GM12878 (cell line): Measurements from ENCODE around the gene TEKT2. TPM values are rescaled to one million over a fixed set of nuclear protein-coding genes. Genes with fewer than 3 reads are reported as not detected.
A peak's percentile ranks its signal among the peaks of the same experiment; 100 is the strongest.

Experiments used
- BMI1 ChIP-seq: fragments of 450-650 bp; IDR thresholded peaks from 2 replicates; pipeline ENCODE4 v1.6.1; 2016; ENCODE audit warnings: mild to moderate bottlenecking, moderate library complexity, borderline replicate concordance
- CBX3 ChIP-seq: fragments of 200-600 bp; sonication (generic); IDR thresholded peaks from 2 replicates; pipeline ENCODE4 v1.6.1; 2016; ENCODE audit warnings: low read depth, borderline replicate concordance
- CREB1 ChIP-seq: IDR thresholded peaks from 2 replicates; pipeline ENCODE4 v1.6.1; 2012; ENCODE audit warnings: low read depth, mild to moderate bottlenecking, inconsistent platforms
- EGR1 ChIP-seq, 2 experiments: IDR thresholded peaks; 1 replicate in 1 of 2; 2 replicates in 1 of 2; pipeline ENCODE4 v1.6.1; 2011 to 2012; ENCODE audit warnings: low read depth in 2 of 2, low read length in 2 of 2, borderline replicate concordance in 1 of 2, mild to moderate bottlenecking in 1 of 2, moderate library complexity in 1 of 2
- ESRRA ChIP-seq: IDR thresholded peaks from 2 replicates; pipeline ENCODE4 v1.6.1; 2012; ENCODE audit warnings: mild to moderate bottlenecking, low read length, improper control_type of control experiment
- ETV6 ChIP-seq, 2 experiments: fragments of 450-650 bp in 1 of 2; IDR thresholded peaks in 1 of 2; conservative IDR thresholded peaks in 1 of 2; 2 replicates each; pipeline ENCODE4 v1.6.1; 2014; ENCODE audit warnings: antibody characterized with exemption in 1 of 2, borderline replicate concordance in 1 of 2, low read depth in 1 of 2, mild to moderate bottlenecking in 1 of 2, moderate library complexity in 1 of 2
- FOS ChIP-seq: IDR thresholded peaks from 3 replicates; pipeline ENCODE4 v1.6.1; 2011; ENCODE audit warnings: borderline replicate concordance; ENCODE audit not compliant: insufficient read length; ENCODE audit errors: extremely low read depth
- JUNB ChIP-seq: IDR thresholded peaks from 2 replicates; pipeline ENCODE4 v1.6.1; 2016; ENCODE audit warnings: antibody characterized with exemption, mild to moderate bottlenecking
- NFYA ChIP-seq: IDR thresholded peaks from 2 replicates; pipeline ENCODE4 v1.6.1; 2011; ENCODE audit warnings: low read depth, mild to moderate bottlenecking, low read length, improper control_type of control experiment, borderline replicate concordance
- NR2C2 ChIP-seq: IDR thresholded peaks from 2 replicates; pipeline ENCODE4 v1.6.1; 2011; ENCODE audit warnings: borderline replicate concordance, low read depth; ENCODE audit not compliant: control insufficient read depth, insufficient read length
- RAD51 ChIP-seq: fragments of 450-650 bp; IDR thresholded peaks from 2 replicates; pipeline ENCODE4 v1.6.1; 2016; ENCODE audit warnings: moderate library complexity, mild to moderate bottlenecking, inconsistent platforms
- RCOR1 ChIP-seq: conservative IDR thresholded peaks from 2 replicates; pipeline ENCODE4 v1.6.1; 2012; ENCODE audit warnings: low read depth, low read length, improper control_type of control experiment
- RELB ChIP-seq: fragments of 450-650 bp; IDR thresholded peaks from 2 replicates; pipeline ENCODE4 v1.6.1; 2017; ENCODE audit warnings: low read depth, mild to moderate bottlenecking, moderate library complexity
- RUNX3 ChIP-seq: IDR thresholded peaks from 2 replicates; pipeline ENCODE4 v1.6.1; 2012; ENCODE audit warnings: low read length, inconsistent platforms
- SIX5 ChIP-seq: IDR thresholded peaks from 2 replicates; pipeline ENCODE4 v1.6.1; 2011; ENCODE audit warnings: mild to moderate bottlenecking, low read depth, low read length, moderate library complexity; ENCODE audit not compliant: severe bottlenecking
- TCF3 ChIP-seq: IDR thresholded peaks from 2 replicates; pipeline ENCODE4 v1.6.1; 2012; ENCODE audit warnings: low read depth, mild to moderate bottlenecking, low read length, borderline replicate concordance; ENCODE audit not compliant: insufficient read depth
- YBX1 ChIP-seq: fragments of 450-650 bp; IDR thresholded peaks from 2 replicates; pipeline ENCODE4 v1.6.1; 2016; ENCODE audit warnings: antibody characterized with exemption
- ZNF217 ChIP-seq: fragments of 450-650 bp; IDR thresholded peaks from 2 replicates; pipeline ENCODE4 v1.6.1; 2017; ENCODE audit warnings: antibody characterized with exemption, mild to moderate bottlenecking
- polyA plus RNA-seq, 11 experiments: library from polyadenylated mRNA; depleted of rRNA in 4 of 11; unstranded in 6 of 11; stranded (reverse) in 5 of 11; fragments of >200 nt; fragmentation: Nextera tagmentation in 4 of 11; fragmentation: Illumina TruSeq in 1 of 11; extraction: Ambion mirVana in 4 of 11; extraction: Trizol in 1 of 11; gene quantifications; 1 replicate in 1 of 11; 2 replicates in 10 of 11; pipeline versions ENCODE4 v1.2.1 to v1.2.3, GENCODE V29; 2011 to 2016; ENCODE audit warnings: inconsistent platforms in 2 of 11, missing spikeins in 2 of 11, low read depth in 1 of 11
- total RNA-seq, 4 experiments: library from RNA; depleted of rRNA in 3 of 4; stranded (reverse); fragments of >200 nt in 3 of 4; fragmentation: Illumina TruSeq in 1 of 4; extraction: Trizol in 1 of 4; gene quantifications; 2 replicates each; pipeline versions ENCODE4 v1.2.1 to v1.2.3, GENCODE V29; 2013 to 2021
- TF ChIP-seq, protein P1 (sequence below): fragments of 150-350 bp; IDR thresholded peaks from 2 replicates; pipeline ENCODE4 v1.6.1; 2014; ENCODE audit warnings: mild to moderate bottlenecking, low read depth, low read length
- TF ChIP-seq, protein P2 (sequence below): fragments of 450-650 bp; IDR thresholded peaks from 2 replicates; pipeline ENCODE4 v1.6.1; 2016; ENCODE audit warnings: mild to moderate bottlenecking
- TF ChIP-seq, protein P3 (sequence below): fragments of 450-650 bp; IDR thresholded peaks from 2 replicates; pipeline ENCODE4 v1.6.1; 2017; ENCODE audit warnings: mild to moderate bottlenecking
- TF ChIP-seq, protein P4 (sequence below): IDR thresholded peaks from 2 replicates; pipeline ENCODE4 v1.6.1; 2011; ENCODE audit warnings: borderline replicate concordance, low read depth, mild to moderate bottlenecking, moderate library complexity, mixed read lengths, low read length; ENCODE audit not compliant: insufficient read depth; ENCODE audit errors: extremely low read length
- TF ChIP-seq, protein P5 (sequence below): IDR thresholded peaks from 2 replicates; pipeline ENCODE4 v1.6.1; 2011; ENCODE audit warnings: low read depth, mild to moderate bottlenecking, low read length, moderate library complexity, borderline replicate concordance; ENCODE audit errors: extremely low read depth

Gene TEKT2
- total and polyA plus RNA-seq, 10 of the 15 experiments (the other 5 are each of a cell fraction or from before 2014, with no cell fraction given) = 0.07 to 0.13 TPM; not detected in 8

DNA sequence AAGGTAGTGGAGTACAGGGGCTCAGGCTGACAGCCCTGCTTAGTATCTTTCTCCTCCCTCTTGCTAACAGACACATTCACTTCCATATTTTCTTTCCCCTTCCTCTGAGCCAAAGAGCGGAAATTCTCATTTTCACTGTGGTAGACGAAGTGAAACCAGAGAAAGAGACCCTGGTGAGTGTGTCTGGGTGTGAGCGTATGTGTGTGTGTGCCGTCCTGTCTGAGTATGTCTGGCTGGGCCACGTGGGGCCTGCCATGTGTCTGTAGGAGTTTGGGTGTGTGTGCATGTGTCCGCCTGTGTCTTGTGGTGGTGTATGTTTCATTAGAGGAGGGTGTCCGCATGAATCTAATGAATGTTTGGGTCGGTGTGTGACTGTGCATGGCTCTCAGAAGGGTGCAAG is 39.5 kb downstream of the TEKT2 start (continued):
- TF ChIP-seq, protein P1, sequence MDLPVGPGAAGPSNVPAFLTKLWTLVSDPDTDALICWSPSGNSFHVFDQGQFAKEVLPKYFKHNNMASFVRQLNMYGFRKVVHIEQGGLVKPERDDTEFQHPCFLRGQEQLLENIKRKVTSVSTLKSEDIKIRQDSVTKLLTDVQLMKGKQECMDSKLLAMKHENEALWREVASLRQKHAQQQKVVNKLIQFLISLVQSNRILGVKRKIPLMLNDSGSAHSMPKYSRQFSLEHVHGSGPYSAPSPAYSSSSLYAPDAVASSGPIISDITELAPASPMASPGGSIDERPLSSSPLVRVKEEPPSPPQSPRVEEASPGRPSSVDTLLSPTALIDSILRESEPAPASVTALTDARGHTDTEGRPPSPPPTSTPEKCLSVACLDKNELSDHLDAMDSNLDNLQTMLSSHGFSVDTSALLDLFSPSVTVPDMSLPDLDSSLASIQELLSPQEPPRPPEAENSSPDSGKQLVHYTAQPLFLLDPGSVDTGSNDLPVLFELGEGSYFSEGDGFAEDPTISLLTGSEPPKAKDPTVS = no peak
- no peak for TF ChIP-seq CREB1
- TF ChIP-seq TCF3 = no peak
- no peak for TF ChIP-seq FOS
- no peak for TF ChIP-seq ESRRA
- TF ChIP-seq, protein P2, sequence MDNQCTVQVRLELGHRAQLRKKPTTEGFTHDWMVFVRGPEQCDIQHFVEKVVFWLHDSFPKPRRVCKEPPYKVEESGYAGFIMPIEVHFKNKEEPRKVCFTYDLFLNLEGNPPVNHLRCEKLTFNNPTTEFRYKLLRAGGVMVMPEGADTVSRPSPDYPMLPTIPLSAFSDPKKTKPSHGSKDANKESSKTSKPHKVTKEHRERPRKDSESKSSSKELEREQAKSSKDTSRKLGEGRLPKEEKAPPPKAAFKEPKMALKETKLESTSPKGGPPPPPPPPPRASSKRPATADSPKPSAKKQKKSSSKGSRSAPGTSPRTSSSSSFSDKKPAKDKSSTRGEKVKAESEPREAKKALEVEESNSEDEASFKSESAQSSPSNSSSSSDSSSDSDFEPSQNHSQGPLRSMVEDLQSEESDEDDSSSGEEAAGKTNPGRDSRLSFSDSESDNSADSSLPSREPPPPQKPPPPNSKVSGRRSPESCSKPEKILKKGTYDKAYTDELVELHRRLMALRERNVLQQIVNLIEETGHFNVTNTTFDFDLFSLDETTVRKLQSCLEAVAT = no peak
- TF ChIP-seq, protein P3, sequence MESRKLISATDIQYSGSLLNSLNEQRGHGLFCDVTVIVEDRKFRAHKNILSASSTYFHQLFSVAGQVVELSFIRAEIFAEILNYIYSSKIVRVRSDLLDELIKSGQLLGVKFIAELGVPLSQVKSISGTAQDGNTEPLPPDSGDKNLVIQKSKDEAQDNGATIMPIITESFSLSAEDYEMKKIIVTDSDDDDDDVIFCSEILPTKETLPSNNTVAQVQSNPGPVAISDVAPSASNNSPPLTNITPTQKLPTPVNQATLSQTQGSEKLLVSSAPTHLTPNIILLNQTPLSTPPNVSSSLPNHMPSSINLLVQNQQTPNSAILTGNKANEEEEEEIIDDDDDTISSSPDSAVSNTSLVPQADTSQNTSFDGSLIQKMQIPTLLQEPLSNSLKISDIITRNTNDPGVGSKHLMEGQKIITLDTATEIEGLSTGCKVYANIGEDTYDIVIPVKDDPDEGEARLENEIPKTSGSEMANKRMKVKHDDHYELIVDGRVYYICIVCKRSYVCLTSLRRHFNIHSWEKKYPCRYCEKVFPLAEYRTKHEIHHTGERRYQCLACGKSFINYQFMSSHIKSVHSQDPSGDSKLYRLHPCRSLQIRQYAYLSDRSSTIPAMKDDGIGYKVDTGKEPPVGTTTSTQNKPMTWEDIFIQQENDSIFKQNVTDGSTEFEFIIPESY = no peak
- peak; percentile 81 for TF ChIP-seq RAD51
- TF ChIP-seq, protein P4, sequence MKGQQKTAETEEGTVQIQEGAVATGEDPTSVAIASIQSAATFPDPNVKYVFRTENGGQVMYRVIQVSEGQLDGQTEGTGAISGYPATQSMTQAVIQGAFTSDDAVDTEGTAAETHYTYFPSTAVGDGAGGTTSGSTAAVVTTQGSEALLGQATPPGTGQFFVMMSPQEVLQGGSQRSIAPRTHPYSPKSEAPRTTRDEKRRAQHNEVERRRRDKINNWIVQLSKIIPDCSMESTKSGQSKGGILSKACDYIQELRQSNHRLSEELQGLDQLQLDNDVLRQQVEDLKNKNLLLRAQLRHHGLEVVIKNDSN = peak; percentile 74
- no peak for TF ChIP-seq CBX3
- TF ChIP-seq, protein P5, sequence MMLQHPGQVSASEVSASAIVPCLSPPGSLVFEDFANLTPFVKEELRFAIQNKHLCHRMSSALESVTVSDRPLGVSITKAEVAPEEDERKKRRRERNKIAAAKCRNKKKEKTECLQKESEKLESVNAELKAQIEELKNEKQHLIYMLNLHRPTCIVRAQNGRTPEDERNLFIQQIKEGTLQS = no peak
- TF ChIP-seq RCOR1 = no peak
- TF ChIP-seq BMI1 = no peak
- no peak for TF ChIP-seq ZNF217
- TF ChIP-seq JUNB = no peak
- TF ChIP-seq NR2C2 = no peak
- 0 out of 2 replicates have a peak, but pooled peaks have one; percentile 19 for TF ChIP-seq RELB
- no peak for TF ChIP-seq NFYA
- peak; percentile 64 for TF ChIP-seq RUNX3
- TF ChIP-seq YBX1 = no peak
- TF ChIP-seq EGR1 (IDR thresholded peaks at IDR 0.05; ENCODE audit: borderline replicate concordance in 1 of 2, low read depth in 2 of 2, low read length in 2 of 2) = no peak
- TF ChIP-seq ETV6 (conservative IDR thresholded peaks at IDR 0.05 in 1 of 2, IDR thresholded peaks at IDR 0.05 in 1 of 2; ENCODE audit: borderline replicate concordance in 1 of 2, low read depth in 1 of 2) = peak in 1 of 2 experiments; percentile 83; a peak in 2 of 4 replicates
- no peak for TF ChIP-seq SIX5
